GM18873 (cell line): Measurements from ENCODE around the gene IGF1R.
A peak's percentile ranks its signal among the peaks of the same experiment; 100 is the strongest.

Experiments
- ATAC-seq: cut with Tn5 transposase; IDR thresholded peaks from one replicate; pipeline ENCODE4 v1.9.1; 2021; ENCODE audit warnings: mild to moderate bottlenecking, moderate library complexity, moderate number of reproducible peaks; ENCODE audit not compliant: unreplicated experiment, low FRiP score

The IGF1R gene

DNA sequence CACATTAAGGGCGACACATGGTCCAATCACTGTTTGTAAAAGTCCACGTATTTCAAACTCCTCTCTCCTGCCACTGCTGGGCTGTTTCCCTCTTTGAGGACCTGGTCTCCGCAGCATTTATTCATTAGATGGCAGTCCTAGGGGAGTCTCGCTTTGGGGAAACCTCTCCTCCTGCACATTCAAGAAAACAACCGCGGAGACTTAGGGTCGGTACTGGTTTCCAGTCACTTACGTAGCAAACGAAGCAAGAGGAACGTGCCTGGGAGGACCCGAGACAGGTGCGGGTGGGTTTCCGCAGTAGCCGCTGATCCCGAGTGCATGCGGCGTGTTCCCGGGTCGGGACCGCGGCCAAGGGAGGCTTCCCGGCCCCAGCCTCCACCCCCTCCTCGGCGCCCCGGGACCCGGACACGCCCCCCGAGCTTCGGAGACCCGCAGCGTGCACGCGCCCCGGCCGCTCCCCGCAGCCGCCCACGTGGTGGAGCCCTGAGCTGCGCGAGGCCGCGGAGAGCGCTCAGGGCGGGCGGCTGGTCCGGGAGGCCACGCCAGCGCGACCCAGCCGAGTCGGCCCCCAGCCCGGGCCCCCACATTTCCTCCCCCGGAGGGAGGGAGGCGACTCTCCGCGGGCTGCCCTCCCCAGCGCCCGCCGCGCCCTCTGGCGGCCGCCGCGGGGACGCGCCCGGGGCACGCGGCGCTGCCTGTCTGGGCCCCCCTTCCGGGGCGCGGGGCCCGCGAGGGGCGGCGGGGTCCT is 1.1 kb upstream of the IGF1R start:
- no peak for ATAC-seq

DNA sequence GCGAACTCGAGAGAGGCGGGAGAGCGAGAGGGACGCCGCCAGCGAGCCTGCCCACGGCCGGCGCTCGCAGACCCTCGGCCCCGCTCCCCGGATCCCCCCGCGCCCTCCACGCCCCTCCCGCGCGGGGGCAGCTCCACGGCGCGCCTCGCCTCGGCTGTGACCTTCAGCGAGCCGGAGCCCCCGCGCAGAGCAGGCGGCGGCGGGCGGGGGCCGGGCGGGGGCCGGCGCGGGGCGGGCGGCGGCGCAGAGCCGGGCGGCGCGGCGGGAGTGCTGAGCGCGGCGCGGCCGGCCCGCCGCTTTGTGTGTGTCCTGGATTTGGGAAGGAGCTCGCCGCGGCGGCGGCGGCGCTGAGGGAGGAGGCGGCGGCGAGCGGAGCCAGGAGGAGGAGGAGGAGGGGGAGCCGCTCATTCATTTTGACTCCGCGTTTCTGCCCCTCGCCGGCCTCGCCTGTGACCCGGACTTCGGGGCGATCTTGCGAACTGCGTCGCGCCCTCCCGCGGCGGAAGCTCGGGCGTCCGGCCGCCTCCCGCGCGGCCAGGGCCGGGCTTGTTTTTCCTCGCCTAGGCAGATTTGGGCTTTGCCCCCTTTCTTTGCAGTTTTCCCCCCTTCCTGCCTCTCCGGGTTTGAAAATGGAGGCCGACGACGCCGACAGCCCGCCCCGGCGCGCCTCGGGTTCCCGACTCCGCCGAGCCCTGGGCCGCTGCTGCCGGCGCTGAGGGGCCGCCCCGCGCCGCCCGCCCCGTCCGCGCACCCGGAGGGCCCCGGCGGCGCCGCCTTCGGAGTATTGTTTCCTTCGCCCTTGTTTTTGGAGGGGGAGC is 524 bp downstream of the IGF1R start:
- ATAC-seq: peak; percentile 27

DNA sequence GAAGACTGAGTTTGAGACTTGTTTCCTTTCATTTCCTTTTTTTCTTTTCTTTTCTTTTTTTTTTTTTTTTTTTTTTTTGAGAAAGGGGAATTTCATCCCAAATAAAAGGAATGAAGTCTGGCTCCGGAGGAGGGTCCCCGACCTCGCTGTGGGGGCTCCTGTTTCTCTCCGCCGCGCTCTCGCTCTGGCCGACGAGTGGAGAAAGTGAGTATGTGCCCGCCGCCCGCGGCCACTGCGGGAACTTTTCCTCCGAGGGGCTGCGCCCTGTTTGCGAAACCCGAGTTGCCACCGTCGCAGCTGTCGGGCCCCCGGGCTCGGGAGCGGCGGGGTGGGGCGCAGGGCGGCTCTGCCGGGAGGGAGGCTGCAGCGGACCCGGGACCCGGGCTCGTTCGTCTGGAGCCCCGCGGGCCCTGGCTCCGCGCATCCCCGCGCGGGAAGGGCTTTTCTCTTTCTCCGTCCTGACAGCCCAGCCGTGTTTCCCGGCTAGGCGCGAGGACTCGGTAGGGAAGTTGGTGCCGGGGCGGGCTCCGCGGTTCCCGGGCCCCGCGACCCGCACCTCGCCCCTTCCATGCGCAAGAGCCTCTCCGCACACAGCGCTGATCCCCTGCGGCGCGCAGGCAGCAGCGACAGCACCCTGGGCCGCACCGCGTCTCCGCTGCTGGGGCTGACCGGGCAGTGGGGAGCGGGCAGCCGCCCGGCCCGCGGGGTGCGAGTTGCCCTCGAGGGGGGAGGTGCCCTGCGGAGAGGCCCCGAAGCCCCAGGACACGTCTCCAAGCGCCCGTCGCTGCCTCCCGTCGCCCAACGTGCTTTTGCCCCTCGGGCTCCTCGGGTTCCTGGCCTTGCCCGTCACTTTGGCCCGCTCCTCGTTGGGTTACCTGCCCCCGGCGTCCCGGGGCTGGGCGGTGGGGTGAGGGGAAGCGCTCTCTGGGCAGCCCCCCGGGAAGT is 1.4 kb downstream of the IGF1R start:
- no peak for ATAC-seq

DNA sequence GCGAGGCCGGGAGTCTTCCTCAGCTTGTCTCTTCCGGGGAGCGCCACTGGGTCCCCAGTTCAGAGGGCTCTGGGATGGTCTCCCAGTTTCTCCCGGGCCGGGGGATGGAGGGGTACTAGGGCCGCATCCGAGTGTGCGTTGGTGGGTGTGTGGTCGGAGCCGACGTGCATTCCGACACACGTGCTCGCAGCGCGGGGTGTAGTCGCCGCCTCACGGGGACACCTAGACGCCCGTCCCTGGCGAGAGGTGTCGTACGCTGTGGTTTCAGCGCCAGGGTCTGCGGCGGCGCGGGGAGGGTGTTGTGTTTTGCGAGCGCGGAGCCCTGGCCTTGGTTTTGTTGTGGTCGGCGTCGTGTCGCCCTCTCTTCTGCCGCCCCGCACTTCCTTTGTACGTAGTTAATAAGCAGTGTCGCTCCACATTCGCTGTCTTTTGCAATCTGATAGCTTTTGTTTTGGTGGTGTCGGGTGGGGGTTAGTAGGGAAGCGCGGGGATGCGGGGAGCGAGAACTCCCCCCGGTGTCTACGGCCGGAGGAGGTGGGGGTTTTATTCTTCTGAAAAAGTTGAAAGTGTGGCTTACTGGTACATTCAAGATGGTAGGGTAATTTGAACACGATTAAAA is 2.2 kb downstream of the IGF1R start:
- no peak for ATAC-seq

DNA sequence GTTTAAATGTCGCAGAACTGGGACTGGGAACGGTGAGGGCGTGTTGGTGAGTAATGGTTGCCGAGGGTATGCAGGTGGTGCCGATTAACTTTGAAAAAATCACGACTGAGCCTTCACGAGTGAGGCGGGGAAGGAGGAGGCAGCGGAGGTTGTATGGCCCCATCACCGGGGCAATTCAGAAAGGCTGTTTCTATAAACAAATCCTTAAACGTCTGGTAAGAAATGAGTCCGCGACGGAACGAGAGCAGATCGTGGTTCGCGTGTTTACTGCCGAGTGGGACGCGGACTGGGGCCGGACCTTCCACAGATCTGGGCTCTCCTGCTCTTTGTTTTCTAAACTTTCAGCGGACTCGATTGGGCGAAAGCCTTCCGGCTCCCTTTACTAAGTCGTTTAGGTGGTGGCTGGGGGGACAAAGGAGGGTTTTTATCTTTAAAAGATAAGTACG is 2.7 kb downstream of the IGF1R start:
- no peak for ATAC-seq

DNA sequence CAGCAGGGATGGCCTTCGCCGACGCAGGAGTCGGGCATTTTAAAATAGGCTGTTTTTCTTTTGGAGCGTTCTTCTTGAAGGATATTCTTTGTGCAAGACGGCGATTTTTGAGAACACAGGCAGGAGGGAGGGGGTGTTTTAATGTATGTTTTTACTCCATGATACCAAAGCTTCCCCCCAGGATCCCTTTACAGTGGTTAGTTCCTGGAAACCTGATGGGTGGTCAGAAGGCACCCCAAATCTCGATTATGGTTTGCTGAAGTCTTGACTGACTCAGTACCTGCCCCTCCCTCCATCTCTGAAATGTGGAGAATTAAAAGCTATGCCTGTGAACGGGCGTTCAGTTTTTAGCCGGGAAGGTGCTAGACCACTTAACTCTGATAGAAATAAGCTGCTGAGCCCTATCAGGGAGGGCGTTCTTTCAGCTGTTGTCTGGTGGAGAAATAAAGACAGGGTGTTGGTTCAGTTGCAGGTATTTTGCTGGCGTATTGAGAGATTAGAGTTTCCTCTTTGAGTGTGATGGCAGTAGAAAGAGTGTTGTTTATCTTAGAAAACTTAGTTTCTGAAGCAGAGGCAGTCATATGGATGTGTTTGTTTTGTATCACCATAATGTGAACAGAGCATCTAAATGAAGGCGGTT is 3.4 kb downstream of the IGF1R start:
- ATAC-seq: no peak

DNA sequence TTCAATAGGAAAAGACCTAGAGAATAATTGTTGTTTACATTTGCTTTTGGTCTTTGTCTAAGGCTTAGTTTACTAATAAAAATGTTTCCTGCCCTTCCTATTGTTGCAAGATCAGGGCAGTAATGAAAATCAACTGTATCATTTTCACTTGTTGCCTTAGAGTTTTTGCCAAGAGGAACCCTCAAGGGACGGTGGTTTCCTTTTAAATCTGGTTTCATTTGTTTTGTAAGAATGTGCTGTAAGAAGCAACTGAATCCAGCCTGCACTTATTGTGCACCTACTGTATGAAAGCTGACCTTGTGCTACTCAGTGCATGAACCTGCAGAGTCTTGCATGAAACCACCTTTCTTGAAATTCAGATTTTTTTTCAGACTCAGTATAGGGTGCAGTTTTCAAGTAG is 5.3 kb downstream of the IGF1R start:
- ATAC-seq: no peak

DNA sequence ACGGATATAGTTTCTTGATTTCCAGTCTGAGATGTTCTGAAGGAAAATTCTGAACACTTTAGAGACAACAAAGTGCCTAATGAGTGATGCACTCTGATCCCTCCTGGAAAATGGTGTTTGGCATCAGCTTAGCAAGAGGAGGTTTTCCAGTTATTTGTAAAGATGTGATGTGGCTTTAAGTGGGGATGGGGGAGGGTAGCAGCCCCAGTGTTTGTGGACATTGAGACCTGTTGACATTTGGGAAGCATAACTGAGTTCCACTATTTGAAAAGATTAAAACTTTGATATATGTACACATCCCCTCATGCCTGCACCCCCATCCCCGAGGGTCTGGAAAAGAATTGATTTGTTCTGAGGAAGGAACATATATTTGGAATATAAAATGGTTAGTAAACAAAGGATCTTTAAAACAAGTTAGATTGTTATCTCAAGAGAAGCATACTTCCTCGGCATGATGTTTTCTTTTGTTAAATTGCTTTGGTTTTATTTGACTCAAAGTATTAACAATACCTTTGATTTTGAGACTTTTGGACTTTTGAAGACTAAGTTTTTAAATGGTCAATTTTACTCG is 6.5 kb downstream of the IGF1R start:
- ATAC-seq: no peak

DNA sequence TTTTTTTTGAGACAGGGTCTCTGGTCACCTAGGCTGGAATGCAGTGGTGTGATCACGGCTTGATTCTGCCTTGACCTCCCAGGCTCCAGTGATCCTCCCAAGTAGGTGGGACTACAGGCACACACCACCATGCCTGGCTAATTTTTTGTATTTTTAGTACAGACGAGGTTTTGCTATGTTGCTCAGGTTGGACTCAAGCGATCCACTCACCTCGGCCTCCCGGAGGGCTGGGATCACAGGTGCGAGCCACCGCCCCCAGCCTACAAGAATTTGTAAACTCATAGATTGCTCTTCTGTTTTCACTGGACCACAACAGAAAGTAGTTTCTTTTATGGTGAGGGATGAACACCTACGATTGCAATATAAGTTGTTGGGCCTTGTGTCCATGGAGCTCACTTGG is 7.4 kb downstream of the IGF1R start:
- no peak for ATAC-seq

DNA sequence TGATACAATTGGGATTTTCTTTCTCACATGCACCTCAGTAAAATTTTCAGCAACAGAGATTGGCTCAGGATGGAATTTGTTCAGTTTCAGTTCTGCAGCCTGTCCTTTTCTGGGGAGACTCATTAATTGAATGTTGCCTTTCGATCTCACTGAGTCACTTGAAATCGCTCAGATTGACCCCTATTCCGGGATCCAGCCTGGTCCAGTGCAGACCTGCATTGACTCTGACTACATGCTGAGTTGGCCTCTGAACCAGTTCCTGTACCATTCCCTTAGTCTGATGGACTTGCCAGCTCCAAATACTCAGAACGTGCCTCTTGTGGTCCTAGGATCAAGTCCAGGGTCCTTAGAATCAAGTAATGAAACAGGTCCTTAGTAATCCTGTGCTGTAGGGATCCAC is 9.4 kb downstream of the IGF1R start:
- no peak for ATAC-seq

DNA sequence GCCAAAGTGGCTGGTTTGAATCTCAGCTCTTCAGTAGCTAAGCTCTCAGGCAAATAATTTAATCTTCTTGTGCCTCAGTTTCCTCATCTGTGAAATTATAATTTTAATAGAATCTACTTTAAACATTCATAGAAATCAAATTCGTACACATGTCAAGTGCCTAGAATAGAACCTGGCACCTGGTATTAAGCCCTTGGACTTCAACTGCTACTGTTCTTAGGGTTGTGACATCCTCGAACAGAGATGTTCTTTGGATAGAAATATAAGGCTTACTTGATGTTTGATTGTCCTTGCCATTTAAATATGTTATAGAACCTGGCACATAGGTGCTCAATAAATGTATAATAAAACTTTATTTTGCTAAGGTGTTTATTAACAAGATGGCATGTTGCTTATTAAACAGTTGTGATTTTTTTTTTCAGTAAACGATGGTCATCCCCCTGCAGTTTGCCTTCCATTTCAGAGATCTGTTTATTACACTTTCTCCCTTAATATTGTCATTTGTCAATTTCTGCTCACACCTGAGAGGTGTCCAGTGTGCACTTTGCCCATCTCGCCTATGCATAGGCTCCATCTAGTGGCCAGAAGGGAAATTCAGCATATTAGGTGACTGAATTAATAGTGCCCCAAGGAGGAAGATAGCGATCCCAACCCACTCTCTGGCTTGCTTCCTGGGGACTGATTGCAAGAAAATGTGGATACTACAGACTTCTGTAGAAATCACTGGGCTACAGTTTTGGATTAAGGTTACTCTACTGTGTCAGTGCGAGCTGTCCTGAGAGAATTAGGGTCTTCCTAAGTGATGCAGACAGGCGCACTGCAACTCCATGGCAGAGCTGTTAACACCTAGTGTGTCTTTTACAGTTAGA is 10.7 kb downstream of the IGF1R start:
- ATAC-seq: peak; percentile 60

DNA sequence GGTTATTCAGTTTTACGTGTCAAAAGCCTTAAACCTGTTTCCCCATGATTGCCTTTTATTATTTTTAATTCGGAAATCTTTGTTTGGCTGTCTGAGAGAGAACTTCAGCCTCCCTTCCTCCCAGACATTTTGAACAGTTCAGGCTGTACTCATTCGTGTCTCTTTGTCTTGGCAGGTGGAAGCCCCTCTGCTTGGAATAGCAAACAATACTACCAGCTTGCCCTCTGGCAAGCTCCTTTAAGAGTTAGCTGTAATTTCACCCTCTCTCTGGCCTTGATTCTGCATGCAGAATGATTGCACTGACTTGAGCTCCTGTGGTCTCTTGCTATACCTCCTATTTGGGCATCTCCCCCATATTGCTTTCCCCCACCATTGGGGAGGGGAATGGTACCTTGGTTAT is 11.7 kb downstream of the IGF1R start:
- ATAC-seq: no peak

DNA sequence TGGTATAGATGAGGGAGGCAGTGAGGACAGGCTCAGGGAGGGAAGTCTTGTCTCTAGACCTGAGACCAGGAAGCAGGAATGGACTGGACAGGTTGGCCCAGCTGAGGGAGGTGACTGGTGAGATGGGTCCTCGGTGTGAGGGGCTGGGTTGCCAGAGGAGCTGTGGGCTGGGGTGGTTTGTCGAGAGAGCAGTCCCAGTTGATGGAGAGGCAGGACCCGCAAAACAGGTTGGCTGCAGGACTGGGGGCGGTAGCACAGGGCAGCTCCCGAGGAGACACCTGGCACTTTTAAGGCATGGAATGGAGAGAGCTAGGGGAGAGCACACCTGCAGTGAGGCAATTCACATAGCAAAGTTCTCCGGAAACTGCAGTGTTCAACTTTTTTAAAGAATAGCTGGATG is 14.7 kb downstream of the IGF1R start:
- ATAC-seq: no peak

DNA sequence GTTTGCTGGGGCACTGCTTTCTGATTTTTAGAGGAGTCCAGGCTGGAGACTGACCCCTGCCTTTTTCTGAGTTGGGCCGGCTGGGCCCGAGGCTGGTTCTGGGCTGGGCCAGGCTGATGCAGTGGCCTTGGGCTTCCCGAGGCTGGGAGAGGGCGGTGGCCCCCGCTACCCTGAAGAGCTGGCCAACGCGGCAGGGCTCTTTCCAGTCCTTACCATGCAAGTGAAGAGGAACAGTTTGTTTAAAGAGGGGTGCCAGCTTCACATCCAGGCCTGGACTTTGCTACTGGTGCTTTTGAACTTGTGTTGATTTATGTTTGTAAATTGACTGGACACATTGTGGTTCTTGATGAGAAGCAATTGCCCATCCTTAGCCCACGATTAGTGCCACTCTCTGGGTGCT is 15.3 kb downstream of the IGF1R start:
- ATAC-seq: no peak

DNA sequence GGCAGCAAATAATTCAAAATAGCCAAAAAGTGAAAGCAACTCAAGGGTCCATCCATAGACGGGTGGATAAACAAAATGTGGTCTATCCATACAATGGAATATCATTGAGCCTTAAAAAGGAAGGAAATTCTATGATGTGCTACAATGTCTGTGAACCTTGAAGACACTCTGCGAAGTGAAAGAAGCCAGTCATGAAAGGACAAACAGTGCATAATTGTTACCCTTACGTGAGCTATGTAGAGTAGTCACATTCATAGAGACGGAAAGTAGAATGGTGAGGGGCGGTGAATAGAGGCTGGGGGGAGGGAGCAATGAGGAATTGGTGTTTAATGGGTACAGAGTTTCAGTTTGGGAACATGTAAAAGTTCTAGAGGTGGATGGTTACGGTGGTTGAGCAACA is 18.1 kb downstream of the IGF1R start:
- no peak for ATAC-seq

DNA sequence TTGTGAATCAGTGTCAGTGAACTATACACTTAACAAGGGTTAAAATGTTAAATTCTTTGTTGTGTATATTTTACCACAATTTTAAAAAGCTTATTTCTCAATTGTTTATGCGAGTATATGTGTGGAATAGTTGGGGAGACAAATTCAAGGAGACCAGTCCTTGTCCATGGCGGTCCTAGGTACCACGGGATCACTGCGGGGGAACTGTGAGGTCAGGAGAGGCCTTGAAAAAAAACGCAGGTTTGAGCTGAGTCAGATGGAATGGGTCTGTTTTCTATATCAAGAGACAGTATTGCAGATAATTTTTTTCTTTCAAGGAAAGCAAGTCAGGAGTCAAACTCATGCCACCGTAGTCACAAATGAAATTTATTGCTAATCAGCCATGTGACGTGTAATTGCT is 18.5 kb downstream of the IGF1R start:
- no peak for ATAC-seq

DNA sequence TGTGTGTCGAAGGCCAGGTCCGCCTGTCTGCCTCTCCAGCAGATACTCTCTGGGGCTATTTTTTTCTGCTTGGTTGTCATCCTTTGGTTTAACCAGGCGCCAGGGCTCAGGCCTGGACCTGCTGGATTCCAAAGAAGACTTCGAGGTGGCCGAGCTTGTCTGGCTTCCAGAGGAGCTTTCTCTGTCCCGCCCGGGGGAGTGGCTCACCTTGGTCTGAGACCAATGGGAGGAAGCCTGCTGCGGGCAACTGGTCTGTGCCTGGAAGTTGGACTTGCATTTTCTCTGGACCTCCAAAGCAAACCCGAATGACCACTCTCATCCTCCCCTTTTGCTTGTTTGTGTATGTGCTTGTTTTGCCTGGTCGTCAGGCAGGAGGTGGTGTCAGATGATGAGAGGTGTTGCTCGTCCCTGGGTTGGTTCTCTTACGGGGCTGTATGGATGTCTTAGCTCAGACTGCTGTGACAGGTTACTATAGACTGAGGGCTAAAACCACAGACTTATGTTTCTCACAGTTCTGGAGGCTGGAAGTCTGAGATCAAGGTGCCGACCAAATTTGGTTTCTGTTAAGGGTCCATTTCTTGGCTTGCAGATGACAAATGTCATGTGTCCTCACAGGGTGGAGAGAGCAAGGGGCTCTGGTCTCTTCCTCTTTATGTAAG is 19.3 kb downstream of the IGF1R start:
- ATAC-seq: no peak
